Osteoblast (primary cell): Measurements from ENCODE around the gene ZNHIT3. TPM values are rescaled to one million over a fixed set of nuclear protein-coding genes. Genes with fewer than 3 reads are reported as not detected.

Experiments
- DNase-seq: peaks from one replicate; pipeline ENCODE4 v3.0.0; 2011; ENCODE audit warnings: low spot score, mixed read lengths; ENCODE audit not compliant: insufficient read length; ENCODE audit errors: missing footprints
- H2AFZ ChIP-seq: 2 replicates; pipeline ENCODE4 v1.6.0; 2011; ENCODE audit warnings: mild to moderate bottlenecking, low read length
- H3K27ac ChIP-seq: 2 replicates; pipeline ENCODE4 v1.5.1; 2011; ENCODE audit warnings: mild to moderate bottlenecking, low read depth, low read length, moderate library complexity
- H3K27me3 ChIP-seq: 2 replicates; pipeline ENCODE4 v1.6.0; 2012; ENCODE audit warnings: mild to moderate bottlenecking, control low read depth, inconsistent platforms, low read length, moderate library complexity; ENCODE audit not compliant: insufficient read depth
- H3K36me3 ChIP-seq: 2 replicates; pipeline ENCODE4 v1.5.1; 2011; ENCODE audit warnings: mild to moderate bottlenecking, low read length, control low read depth, moderate library complexity; ENCODE audit not compliant: insufficient read depth
- H3K4me1 ChIP-seq: 2 replicates; pipeline ENCODE4 v1.5.1; 2011; ENCODE audit warnings: mild to moderate bottlenecking, low read length, control low read depth, moderate library complexity; ENCODE audit not compliant: insufficient read depth
- H3K4me2 ChIP-seq: 2 replicates; pipeline ENCODE4 v1.6.0; 2011; ENCODE audit warnings: mild to moderate bottlenecking, low read length; ENCODE audit not compliant: insufficient read depth
- H3K4me3 ChIP-seq: fragments of 200-600 bp; sonication (generic); 3 replicates; pipeline ENCODE4 v1.5.1; 2012; ENCODE audit warnings: mild to moderate bottlenecking, low read length, inconsistent platforms; ENCODE audit not compliant: insufficient read depth
- H3K79me2 ChIP-seq: 2 replicates; pipeline ENCODE4 v1.6.0; 2012; ENCODE audit warnings: mild to moderate bottlenecking, low read length, control low read depth, inconsistent platforms; ENCODE audit not compliant: insufficient read depth
- H3K9me3 ChIP-seq: 2 replicates; pipeline ENCODE4 v1.5.1; 2011; ENCODE audit warnings: low read depth, low read length, control low read depth
- H4K20me1 ChIP-seq: 2 replicates; pipeline ENCODE4 v1.6.0; 2012; ENCODE audit warnings: mild to moderate bottlenecking, low read length, control low read depth; ENCODE audit not compliant: insufficient read depth
- total RNA-seq: library from RNA; depleted of rRNA; stranded (reverse); fragments of >200 nt; gene quantifications from 2 replicates; pipeline ENCODE4 v1.2.3, GENCODE V29; 2012
- TF ChIP-seq, protein P1 (sequence below): IDR thresholded peaks from 2 replicates; pipeline ENCODE4 v1.5.1; 2011; ENCODE audit warnings: mild to moderate bottlenecking, low read depth, low read length, moderate library complexity; ENCODE audit errors: extremely low read depth

The ZNHIT3 gene
- total RNA-seq, 1 donor, result 29.3 TPM

DNA sequence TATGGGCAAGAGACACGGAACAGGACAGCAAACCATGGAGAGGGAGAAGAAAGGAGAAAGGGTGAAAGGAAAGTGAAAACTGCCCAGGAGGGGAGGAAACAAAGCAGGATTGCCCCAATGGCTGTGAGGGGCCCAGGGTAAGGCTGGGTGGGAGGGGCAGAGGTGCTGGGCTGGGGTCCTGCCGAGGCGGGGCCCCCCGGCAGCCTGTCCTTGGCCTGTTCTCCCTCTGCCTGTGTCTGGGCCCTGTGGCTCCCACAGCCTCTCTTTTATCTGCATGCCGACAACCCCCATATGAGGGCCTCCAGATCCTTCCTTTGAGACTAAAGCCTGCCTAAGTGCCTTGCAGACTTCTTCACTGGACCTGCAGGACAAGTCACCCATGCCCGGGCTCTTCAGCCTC, 15.5 kb downstream of the ZNHIT3 start:
- no peak overlapping the region for H2AFZ ChIP-seq
- H3K4me2 ChIP-seq, result no peak overlapping the region
- no peak for DNase-seq
- H3K27me3 ChIP-seq, result no peaks in the 10 kb centered on the region
- no peaks in the 10 kb centered on the region for H4K20me1 ChIP-seq
- H3K9me3 ChIP-seq, result no peaks in the 10 kb centered on the region
- H3K4me1 ChIP-seq, result peaks cover under 1% of the 10 kb centered on the region
- H3K4me3 ChIP-seq, result no peak overlapping the region
- peaks cover 68% of the 10 kb centered on the region for H3K36me3 ChIP-seq
- H3K79me2 ChIP-seq, result no peaks in the 10 kb centered on the region
- TF ChIP-seq, protein P1, sequence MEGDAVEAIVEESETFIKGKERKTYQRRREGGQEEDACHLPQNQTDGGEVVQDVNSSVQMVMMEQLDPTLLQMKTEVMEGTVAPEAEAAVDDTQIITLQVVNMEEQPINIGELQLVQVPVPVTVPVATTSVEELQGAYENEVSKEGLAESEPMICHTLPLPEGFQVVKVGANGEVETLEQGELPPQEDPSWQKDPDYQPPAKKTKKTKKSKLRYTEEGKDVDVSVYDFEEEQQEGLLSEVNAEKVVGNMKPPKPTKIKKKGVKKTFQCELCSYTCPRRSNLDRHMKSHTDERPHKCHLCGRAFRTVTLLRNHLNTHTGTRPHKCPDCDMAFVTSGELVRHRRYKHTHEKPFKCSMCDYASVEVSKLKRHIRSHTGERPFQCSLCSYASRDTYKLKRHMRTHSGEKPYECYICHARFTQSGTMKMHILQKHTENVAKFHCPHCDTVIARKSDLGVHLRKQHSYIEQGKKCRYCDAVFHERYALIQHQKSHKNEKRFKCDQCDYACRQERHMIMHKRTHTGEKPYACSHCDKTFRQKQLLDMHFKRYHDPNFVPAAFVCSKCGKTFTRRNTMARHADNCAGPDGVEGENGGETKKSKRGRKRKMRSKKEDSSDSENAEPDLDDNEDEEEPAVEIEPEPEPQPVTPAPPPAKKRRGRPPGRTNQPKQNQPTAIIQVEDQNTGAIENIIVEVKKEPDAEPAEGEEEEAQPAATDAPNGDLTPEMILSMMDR, result no peak
- H3K27ac ChIP-seq, result no peak overlapping the region

DNA sequence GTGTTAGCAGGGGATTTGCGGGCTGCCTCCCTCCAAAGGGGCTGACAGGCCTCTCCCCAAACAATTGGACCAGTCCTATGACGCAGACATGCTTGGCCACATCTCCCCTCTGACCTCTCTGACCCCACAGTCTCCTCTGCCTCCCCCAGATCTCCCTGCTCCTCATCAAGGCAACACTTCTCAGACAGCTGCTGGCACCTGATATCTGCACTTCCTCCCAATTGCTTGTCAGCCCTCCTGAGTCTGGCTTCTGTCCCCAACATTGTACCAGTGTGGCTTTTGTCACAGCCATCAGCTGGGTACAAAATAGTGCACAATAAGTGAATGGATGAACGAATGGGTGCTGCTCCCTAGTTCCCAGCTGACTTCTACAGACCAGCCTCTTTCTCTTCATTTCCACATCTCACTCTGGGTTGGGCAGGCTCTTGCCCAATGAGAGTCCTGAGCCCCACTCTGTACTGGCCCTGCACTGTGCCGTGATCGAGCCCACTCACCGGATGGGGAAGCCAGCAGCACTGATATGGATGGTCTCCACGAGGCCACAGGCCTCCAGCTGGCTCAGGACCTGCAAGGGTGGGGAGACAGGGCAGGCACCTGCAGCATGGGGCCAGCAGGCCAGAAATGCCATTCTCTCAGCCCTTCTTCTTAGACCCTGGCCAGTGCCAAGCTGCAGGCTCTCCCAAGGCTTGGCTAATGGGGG, 17.1 kb downstream of the ZNHIT3 start:
- H3K27ac ChIP-seq, result no peak overlapping the region
- no peak overlapping the region for H3K4me2 ChIP-seq
- no peaks in the 10 kb centered on the region for H3K9me3 ChIP-seq
- TF ChIP-seq, protein P1, result no peak
- no peaks in the 10 kb centered on the region for H3K27me3 ChIP-seq
- H3K4me3 ChIP-seq, result no peak overlapping the region
- no peak for DNase-seq
- H3K79me2 ChIP-seq, result no peaks in the 10 kb centered on the region
- H3K36me3 ChIP-seq, result peaks cover 57% of the 10 kb centered on the region
- H3K4me1 ChIP-seq, result no peaks in the 10 kb centered on the region
- no peaks in the 10 kb centered on the region for H4K20me1 ChIP-seq
- H2AFZ ChIP-seq, result no peak overlapping the region

DNA sequence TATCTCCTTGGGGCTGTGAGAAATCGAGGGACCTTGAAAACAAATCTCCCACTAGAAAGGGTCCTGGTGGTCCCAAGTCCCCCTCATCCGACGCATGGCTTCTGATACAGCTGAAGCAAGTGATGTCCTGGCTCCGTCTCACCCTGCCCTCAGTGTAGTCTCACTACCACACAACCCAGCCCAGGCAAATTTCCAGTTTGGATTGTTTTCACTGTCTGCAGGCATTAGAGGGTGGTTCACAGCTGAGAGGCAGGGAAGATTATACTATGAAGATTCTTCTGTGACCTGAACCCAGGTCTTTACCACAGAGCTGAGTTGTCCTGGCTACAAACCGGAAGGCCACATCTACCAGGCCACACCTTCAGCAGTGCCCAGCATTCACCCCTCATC, 17.7 kb downstream of the ZNHIT3 start:
- Histone ChIP-seq H3K79me2 (no peaks in the 10 kb centered on the region), H2AFZ (no peak overlapping the region), H4K20me1 (no peaks in the 10 kb centered on the region), H3K27me3 (no peaks in the 10 kb centered on the region), H3K4me2 (no peak overlapping the region), H3K36me3 (peaks cover 56% of the 10 kb centered on the region), H3K4me1 (no peaks in the 10 kb centered on the region), H3K27ac (no peak overlapping the region), H3K4me3 (no peak overlapping the region), H3K9me3 (no peaks in the 10 kb centered on the region)
- DNase-seq, result no peak
- TF ChIP-seq, protein P1, result no peak

DNA sequence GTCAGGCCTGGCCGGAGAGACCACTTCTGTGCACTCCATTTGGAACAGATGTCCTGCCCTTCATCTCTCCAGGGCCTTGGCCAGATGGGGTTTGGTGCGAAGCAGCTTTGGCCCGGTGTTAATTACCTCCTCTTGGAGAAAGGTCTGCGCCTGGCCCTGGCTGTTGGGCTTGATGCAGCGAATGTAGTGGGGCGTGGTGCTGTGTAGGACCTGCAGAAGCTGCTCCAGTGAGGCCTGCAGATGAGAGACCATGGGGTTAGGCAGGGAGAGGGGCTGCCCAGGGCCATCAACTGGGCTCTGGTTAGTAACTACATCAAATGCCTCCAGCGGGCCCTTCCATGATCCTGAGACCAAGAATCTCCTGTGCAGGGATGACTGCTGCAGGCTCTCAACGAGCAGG, 18.7 kb downstream of the ZNHIT3 start:
- H3K9me3 ChIP-seq, result no peaks in the 10 kb centered on the region
- no peak overlapping the region for H2AFZ ChIP-seq
- peaks cover 53% of the 10 kb centered on the region for H3K36me3 ChIP-seq
- TF ChIP-seq, protein P1, result no peak
- no peaks in the 10 kb centered on the region for H3K4me1 ChIP-seq
- no peaks in the 10 kb centered on the region for H3K27me3 ChIP-seq
- no peak overlapping the region for H3K4me3 ChIP-seq
- no peaks in the 10 kb centered on the region for H3K79me2 ChIP-seq
- no peak overlapping the region for H3K4me2 ChIP-seq
- H3K27ac ChIP-seq, result no peak overlapping the region
- DNase-seq, result no peak
- no peaks in the 10 kb centered on the region for H4K20me1 ChIP-seq
